HEK293 (cell line): ENCODE measurements around the gene MRPL9.
A peak's percentile ranks its signal among the peaks of the same experiment; 100 is the strongest.

Source experiments
- CTCF ChIA-PET: fragments of 350-600 bp; formaldehyde crosslinking; extraction: SDS; loops from one replicate; lab custom pipeline; 2021; ENCODE audit warnings: antibody characterized with exemption; lab: Yijun Ruan, JAX
- POLR2A ChIA-PET: fragments of 300-600 bp; formaldehyde crosslinking; extraction: SDS; loops from one replicate; lab custom pipeline; 2020; ENCODE audit warnings: antibody characterized with exemption, inconsistent platforms; lab: Yijun Ruan, JAX
- H3K27ac ChIP-seq: fragments of 200-500 bp; sonication (Bioruptor generic); 2 replicates; pipeline ENCODE4 v1.5.1; 2014; ENCODE audit warnings: low read depth, low read length, control low read depth, inconsistent platforms; ENCODE audit errors: extremely low read depth
- H3K36me3 ChIP-seq, 2 experiments: fragments of 200-500 bp in 1 of 2; sonication (Bioruptor generic) in 1 of 2; 1 replicate in 1 of 2; 2 replicates in 1 of 2; pipeline ENCODE4 v1.5.1; 2014 to 2017; ENCODE audit warnings: inconsistent platforms in 2 of 2, low read length in 2 of 2; ENCODE audit not compliant: control insufficient read depth in 2 of 2, insufficient read depth in 1 of 2
- H3K4me1 ChIP-seq: fragments of 200-500 bp; sonication (Bioruptor generic); 2 replicates; pipeline ENCODE4 v1.5.1; 2014; ENCODE audit warnings: mild to moderate bottlenecking, low read length, inconsistent platforms; ENCODE audit not compliant: control insufficient read depth, insufficient read depth
- H3K4me3 ChIP-seq: 2 replicates; pipeline ENCODE4 v1.5.1; 2011; ENCODE audit warnings: low read depth, mild to moderate bottlenecking, control low read depth, low read length, moderate library complexity
- H3K9me3 ChIP-seq: fragments of 200-500 bp; sonication (Bioruptor generic); 2 replicates; pipeline ENCODE4 v1.5.1; 2014; ENCODE audit warnings: low read depth, low read length, inconsistent platforms; ENCODE audit not compliant: control insufficient read depth, insufficient read depth
- EGR2 ChIP-seq: fragments of 450-650 bp; formaldehyde crosslinking; IDR thresholded peaks from 2 replicates; pipeline ENCODE4 v1.5.1; 2016; ENCODE audit warnings: low read depth, missing biosample characterization, missing genetic modification characterization
- MYNN ChIP-seq: fragments of 450-650 bp; formaldehyde crosslinking; IDR thresholded peaks from 2 replicates; pipeline ENCODE4 v1.5.1; 2016; ENCODE audit warnings: missing biosample characterization, missing genetic modification characterization, borderline replicate concordance
- PBX3 ChIP-seq: sonication (generic); formaldehyde crosslinking; IDR thresholded peaks from 2 replicates; pipeline ENCODE4 v1.8.1; 2022; ENCODE audit warnings: mild to moderate bottlenecking, moderate library complexity, missing genetic modification reagents
- REST ChIP-seq: fragments of 450-650 bp; formaldehyde crosslinking; IDR thresholded peaks from 2 replicates; pipeline ENCODE4 v1.5.1; 2016; ENCODE audit warnings: missing biosample characterization, missing genetic modification characterization
- ZFHX2 ChIP-seq: fragments of 450-650 bp; formaldehyde crosslinking; conservative IDR thresholded peaks from 2 replicates; pipeline ENCODE4 v1.5.1; 2016; ENCODE audit warnings: missing biosample characterization, missing genetic modification characterization
- ZIC2 ChIP-seq: fragments of 450-650 bp; formaldehyde crosslinking; IDR thresholded peaks from 2 replicates; pipeline ENCODE4 v1.5.1; 2016; ENCODE audit warnings: missing biosample characterization, missing genetic modification characterization
- ZNF133 ChIP-seq: fragments of 450-650 bp; formaldehyde crosslinking; IDR thresholded peaks from 2 replicates; pipeline ENCODE4 v1.5.1; 2016; ENCODE audit warnings: missing biosample characterization, missing genetic modification characterization
- ZNF248 ChIP-seq: fragments of 450-650 bp; formaldehyde crosslinking; IDR thresholded peaks from 2 replicates; pipeline ENCODE4 v1.5.1; 2017; ENCODE audit warnings: missing biosample characterization, missing genetic modification characterization
- ZNF514 ChIP-seq: fragments of 450-650 bp; formaldehyde crosslinking; IDR thresholded peaks from 2 replicates; pipeline ENCODE4 v1.5.1; 2016; ENCODE audit warnings: missing biosample characterization, missing genetic modification characterization
- ZNF785 ChIP-seq: fragments of 450-650 bp; formaldehyde crosslinking; IDR thresholded peaks from 2 replicates; pipeline ENCODE4 v1.5.1; 2016; ENCODE audit warnings: missing biosample characterization, missing genetic modification characterization
- TF ChIP-seq, protein P1 (sequence below): fragments of 450-650 bp; formaldehyde crosslinking; IDR thresholded peaks from 2 replicates; pipeline ENCODE4 v1.5.1; 2016; ENCODE audit warnings: missing biosample characterization, missing genetic modification characterization
- TF ChIP-seq, protein P2 (sequence below): fragments of 450-650 bp; formaldehyde crosslinking; IDR thresholded peaks from 2 replicates; pipeline ENCODE4 v1.5.1; 2016; ENCODE audit warnings: missing biosample characterization, missing genetic modification characterization, low read depth
- TF ChIP-seq, protein P3 (sequence below): fragments of 450-650 bp; formaldehyde crosslinking; IDR thresholded peaks from 2 replicates; pipeline ENCODE4 v1.5.1; 2016; ENCODE audit warnings: missing biosample characterization, missing genetic modification characterization
- TF ChIP-seq, protein P4 (sequence below): fragments of 450-650 bp; formaldehyde crosslinking; IDR thresholded peaks from 2 replicates; pipeline ENCODE4 v1.5.1; 2016; ENCODE audit warnings: missing biosample characterization, missing genetic modification characterization

MRPL9 gene

DNA sequence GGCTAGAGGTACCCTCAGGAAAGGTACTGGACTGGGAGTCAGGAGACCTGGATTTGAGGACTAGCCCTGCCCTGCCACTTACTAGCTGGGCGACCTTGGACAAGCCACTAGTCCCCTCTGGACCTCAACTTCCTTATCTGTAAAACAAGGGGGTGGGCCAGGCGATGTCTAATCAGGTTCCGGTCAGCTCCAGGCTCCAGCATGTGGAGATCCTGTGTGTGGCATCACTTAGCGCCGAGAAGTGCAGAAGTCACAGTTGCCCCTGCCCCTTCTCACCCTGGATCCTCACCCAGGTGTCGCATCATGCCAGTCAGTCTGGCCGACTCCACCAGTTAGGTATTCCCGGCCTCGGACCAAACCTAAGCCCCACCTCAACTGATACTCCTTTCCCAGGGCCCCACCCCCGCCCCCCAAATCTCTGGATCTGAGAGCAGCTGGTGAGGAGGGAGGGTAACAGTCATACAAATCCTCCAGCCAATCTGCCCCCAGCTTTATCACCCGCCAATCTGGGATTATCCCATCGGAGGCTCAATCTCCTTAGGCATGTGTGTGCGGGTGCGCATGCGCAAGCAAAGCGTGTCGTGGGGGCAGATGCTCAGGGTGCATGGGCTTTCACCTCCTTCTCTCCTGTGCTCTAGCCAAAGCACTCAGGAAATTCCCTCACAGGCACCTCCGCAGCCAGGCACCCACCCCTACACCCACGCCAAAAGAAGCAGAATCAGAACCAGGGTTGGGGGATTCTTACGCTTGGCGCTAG, 52.1 kb downstream of the MRPL9 start:
- CTCF ChIA-PET, result interaction anchor here (1.5 kb wide), 1 partner anchor 18 kb away, joined by 4 read pairs; no protein-coding TSS in a partner anchor

GRCh38 chr1:151710187-151710840, 53.0 kb downstream of the MRPL9 start:
- H3K4me1 ChIP-seq, result no peaks in the 10 kb centered on the region
- H3K27ac ChIP-seq, result no peak overlapping the region
- POLR2A ChIA-PET, result no interaction called here
- H3K36me3 ChIP-seq, result no peaks in the 10 kb centered on the region
- no peaks in the 10 kb centered on the region for H3K9me3 ChIP-seq
- no peak overlapping the region for H3K4me3 ChIP-seq
- CTCF ChIA-PET, result interaction anchor here (1.5 kb wide), 1 partner anchor 17 kb away, joined by 4 read pairs; no protein-coding TSS in a partner anchor
- TF ChIP-seq ZNF514 (no peak), ZNF785 (no peak), MYNN (tag by site-specific recombination) (peak; percentile 96), ZIC2 (tag by site-specific recombination) (no peak), ZFHX2 (tag by site-specific recombination) (peak; percentile 77), EGR2 (peak; percentile 41; the same call in 1 of the 2 replicates), ZNF133 (tag by site-specific recombination) (no peak)
- TF ChIP-seq, protein P1, sequence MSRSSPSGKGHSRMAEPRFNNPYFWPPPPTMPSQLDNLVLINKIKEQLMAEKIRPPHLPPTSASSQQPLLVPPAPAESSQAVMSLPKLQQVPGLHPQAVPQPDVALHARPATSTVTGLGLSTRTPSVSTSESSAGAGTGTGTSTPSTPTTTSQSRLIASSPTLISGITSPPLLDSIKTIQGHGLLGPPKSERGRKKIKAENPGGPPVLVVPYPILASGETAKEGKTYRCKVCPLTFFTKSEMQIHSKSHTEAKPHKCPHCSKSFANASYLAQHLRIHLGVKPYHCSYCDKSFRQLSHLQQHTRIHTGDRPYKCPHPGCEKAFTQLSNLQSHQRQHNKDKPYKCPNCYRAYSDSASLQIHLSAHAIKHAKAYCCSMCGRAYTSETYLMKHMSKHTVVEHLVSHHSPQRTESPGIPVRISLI (tag by site-specific recombination), result no peak
- TF ChIP-seq, protein P2, sequence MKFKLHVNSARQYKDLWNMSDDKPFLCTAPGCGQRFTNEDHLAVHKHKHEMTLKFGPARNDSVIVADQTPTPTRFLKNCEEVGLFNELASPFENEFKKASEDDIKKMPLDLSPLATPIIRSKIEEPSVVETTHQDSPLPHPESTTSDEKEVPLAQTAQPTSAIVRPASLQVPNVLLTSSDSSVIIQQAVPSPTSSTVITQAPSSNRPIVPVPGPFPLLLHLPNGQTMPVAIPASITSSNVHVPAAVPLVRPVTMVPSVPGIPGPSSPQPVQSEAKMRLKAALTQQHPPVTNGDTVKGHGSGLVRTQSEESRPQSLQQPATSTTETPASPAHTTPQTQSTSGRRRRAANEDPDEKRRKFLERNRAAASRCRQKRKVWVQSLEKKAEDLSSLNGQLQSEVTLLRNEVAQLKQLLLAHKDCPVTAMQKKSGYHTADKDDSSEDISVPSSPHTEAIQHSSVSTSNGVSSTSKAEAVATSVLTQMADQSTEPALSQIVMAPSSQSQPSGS (tag by site-specific recombination), result peak; percentile 93
- TF ChIP-seq, protein P3, sequence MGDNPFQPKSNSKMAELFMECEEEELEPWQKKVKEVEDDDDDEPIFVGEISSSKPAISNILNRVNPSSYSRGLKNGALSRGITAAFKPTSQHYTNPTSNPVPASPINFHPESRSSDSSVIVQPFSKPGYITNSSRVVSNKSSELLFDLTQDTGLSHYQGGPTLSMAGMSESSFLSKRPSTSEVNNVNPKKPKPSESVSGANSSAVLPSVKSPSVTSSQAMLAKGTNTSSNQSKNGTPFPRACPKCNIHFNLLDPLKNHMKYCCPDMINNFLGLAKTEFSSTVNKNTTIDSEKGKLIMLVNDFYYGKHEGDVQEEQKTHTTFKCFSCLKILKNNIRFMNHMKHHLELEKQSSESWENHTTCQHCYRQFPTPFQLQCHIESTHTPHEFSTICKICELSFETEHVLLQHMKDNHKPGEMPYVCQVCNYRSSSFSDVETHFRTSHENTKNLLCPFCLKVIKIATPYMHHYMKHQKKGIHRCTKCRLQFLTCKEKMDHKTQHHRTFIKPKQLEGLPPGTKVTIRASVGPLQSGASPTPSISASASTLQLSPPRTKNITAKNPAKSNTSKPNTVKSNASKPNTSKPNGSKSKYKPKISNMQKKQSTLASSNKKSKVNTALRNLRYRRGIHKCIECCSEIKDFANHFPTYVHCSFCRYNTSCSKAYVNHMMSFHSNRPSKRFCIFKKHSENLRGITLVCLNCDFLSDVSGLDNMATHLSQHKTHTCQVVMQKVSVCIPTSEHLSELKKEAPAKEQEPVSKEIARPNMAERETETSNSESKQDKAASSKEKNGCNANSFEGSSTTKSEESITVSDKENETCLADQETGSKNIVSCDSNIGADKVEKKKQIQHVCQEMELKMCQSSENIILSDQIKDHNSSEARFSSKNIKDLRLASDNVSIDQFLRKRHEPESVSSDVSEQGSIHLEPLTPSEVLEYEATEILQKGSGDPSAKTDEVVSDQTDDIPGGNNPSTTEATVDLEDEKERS (tag by site-specific recombination), result no peak

More for the DNA sequence above, 52.1 kb downstream of the MRPL9 start:
- POLR2A ChIA-PET, result no interaction called here
- TF ChIP-seq REST (tag by site-specific recombination) (no peak), PBX3 (CRISPR knock-in tag) (no peak), ZNF248 (no peak)
- TF ChIP-seq, protein P4, sequence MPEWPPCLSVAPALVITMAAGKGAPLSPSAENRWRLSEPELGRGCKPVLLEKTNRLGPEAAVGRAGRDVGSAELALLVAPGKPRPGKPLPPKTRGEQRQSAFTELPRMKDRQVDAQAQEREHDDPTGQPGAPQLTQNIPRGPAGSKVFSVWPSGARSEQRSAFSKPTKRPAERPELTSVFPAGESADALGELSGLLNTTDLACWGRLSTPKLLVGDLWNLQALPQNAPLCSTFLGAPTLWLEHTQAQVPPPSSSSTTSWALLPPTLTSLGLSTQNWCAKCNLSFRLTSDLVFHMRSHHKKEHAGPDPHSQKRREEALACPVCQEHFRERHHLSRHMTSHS, result no peak
- Histone ChIP-seq H3K4me3 (no peak overlapping the region), H3K9me3 (no peaks in the 10 kb centered on the region), H3K36me3 (no peaks in the 10 kb centered on the region), H3K27ac (no peak overlapping the region), H3K4me1 (no peaks in the 10 kb centered on the region)
